SHP77 (cell line): Measurements from ENCODE around the gene USP24.

Source experiments
- DNase-seq, 2 experiments: peaks; one replicate each; lab custom pipeline; 2025; lab: John Stamatoyannopoulos, UW

Gene USP24

GRCh38 chr1:55164906-55165305, 50.3 kb downstream of the USP24 start:
- no peak for DNase-seq

GRCh38 chr1:55159571-55159970, 55.6 kb downstream of the USP24 start:
- no peak for DNase-seq

GRCh38 chr1:55156608-55157007, 58.6 kb downstream of the USP24 start:
- no peak for DNase-seq

- no peak for DNase-seq
Measured at GRCh38 chr1:55156093-55156492, 59.1 kb downstream of the USP24 start.

GRCh38 chr1:55155522-55155921, 59.6 kb downstream of the USP24 start:
- DNase-seq, result peak in 1 of 2 experiments; percentile 21

- no peak for DNase-seq
Measured at GRCh38 chr1:55154616-55155015, 60.5 kb downstream of the USP24 start.

- DNase-seq, result no peak
Measured at GRCh38 chr1:55153031-55153430, 62.1 kb downstream of the USP24 start.

- DNase-seq, result no peak
Measured at GRCh38 chr1:55150880-55151588, 64.1 kb downstream of the USP24 start.

- DNase-seq, result no peak
Measured at GRCh38 chr1:55148676-55149075, 66.5 kb downstream of the USP24 start.

- DNase-seq, result peak in 1 of 2 experiments; percentile 31
Measured at GRCh38 chr1:55147524-55147923, 67.6 kb downstream of the USP24 start.

GRCh38 chr1:55146781-55147180, 68.4 kb downstream of the USP24 start:
- DNase-seq, result no peak

GRCh38 chr1:55144886-55145285, 70.3 kb downstream of the USP24 start:
- DNase-seq, result no peak

GRCh38 chr1:55143684-55144083, 71.5 kb downstream of the USP24 start:
- peak in 1 of 2 experiments; percentile 3 for DNase-seq

- DNase-seq, result no peak
Measured at GRCh38 chr1:55141295-55141893, 73.8 kb downstream of the USP24 start.

- DNase-seq, result peak; percentile 58 to 69
Measured at GRCh38 chr1:55140546-55140983, 74.6 kb downstream of the USP24 start.

GRCh38 chr1:55140137-55140536, 75.0 kb downstream of the USP24 start:
- DNase-seq, result no peak

- no peak for DNase-seq
Measured at GRCh38 chr1:55138823-55139222, 76.3 kb downstream of the USP24 start.

GRCh38 chr1:55134152-55134808, 80.9 kb downstream of the USP24 start:
- DNase-seq, result no peak

GRCh38 chr1:55131801-55132200, 83.4 kb downstream of the USP24 start:
- DNase-seq, result no peak

- no peak for DNase-seq
Measured at GRCh38 chr1:55131218-55131617, 83.9 kb downstream of the USP24 start.

- no peak for DNase-seq
Measured at GRCh38 chr1:55129194-55129728, 85.9 kb downstream of the USP24 start.

GRCh38 chr1:55128418-55128995, 86.7 kb downstream of the USP24 start:
- DNase-seq, result no peak
